ENCODE measurements around the gene THSD7A. TPM values are rescaled to one million over a fixed set of nuclear protein-coding genes. Genes with fewer than 3 reads are reported as not detected.

THSD7A gene
- total RNA-seq, 4 donors from 2014 or later = 0.30 to 2.6 (median 1.4) TPM

- DNase-seq (ENCODE audit: low spot score in 2 of 2) = no peak
- no peak for TF ChIP-seq POLR2A (IDR thresholded peaks at IDR 0.05)
- TF ChIP-seq CTCF (IDR thresholded peaks at IDR 0.05) = no peak
- intact Hi-C loops (cut with DNase I; ENCODE audit: low total_unique reads) = no loop called here
- WGBS, 2 donors = 94 to 96% methylated on average over 8 of the region's 8 CpGs
- H3K4me3 ChIP-seq (ENCODE audit: low read depth, poor library complexity, severe bottlenecking) = no peak overlapping the region
Observed at GRCh38 chr7:11541330-11541729, 290.7 kb downstream of the THSD7A start.

DNA sequence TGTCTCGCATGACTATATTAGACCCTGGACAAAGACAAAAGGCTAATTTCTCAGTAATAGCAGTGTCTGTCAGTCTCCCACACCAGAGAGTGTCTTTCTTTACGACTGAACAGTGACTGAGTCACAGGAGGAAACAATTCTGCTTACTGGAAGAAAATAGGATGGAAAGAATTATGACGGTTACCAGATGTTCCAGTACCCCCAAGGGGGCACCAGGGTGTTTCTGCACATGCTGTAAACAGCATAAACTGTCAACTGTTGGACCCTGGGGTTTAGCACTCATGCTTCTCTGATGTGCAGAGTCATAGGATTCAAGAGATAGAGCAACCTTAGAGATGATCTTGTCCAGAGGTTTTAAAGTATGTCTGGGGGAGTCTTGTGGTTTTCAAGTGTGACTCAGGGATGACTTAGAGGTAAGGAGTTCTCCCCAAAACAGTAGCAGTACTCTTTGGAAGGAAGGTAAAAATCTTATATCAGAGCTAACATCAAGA is 291.7 kb downstream of the THSD7A start:
- TF ChIP-seq POLR2A (IDR thresholded peaks at IDR 0.05) (no peak), CTCF (IDR thresholded peaks at IDR 0.05) (no peak)
- H3K4me3 ChIP-seq (ENCODE audit: low read depth, poor library complexity, severe bottlenecking) = no peak overlapping the region
- intact Hi-C loops (cut with DNase I; ENCODE audit: low total_unique reads) = no loop called here
- 19 to 22% methylated on average over 3 of the region's 3 CpGs for WGBS, 2 donors
- DNase-seq (ENCODE audit: low spot score in 2 of 2) = peak in 1 of 2 donors; percentile 37

GRCh38 chr7:11539853-11540252 is 292.1 kb downstream of the THSD7A start:
- no peak for DNase-seq (ENCODE audit: low spot score in 2 of 2)
- no peak for TF ChIP-seq CTCF (IDR thresholded peaks at IDR 0.05)
- TF ChIP-seq POLR2A (IDR thresholded peaks at IDR 0.05) = no peak
- H3K4me3 ChIP-seq (ENCODE audit: low read depth, poor library complexity, severe bottlenecking) = no peak overlapping the region
- intact Hi-C loops (cut with DNase I; ENCODE audit: low total_unique reads) = no loop called here
- 33 to 39% methylated on average over 3 of the region's 3 CpGs for WGBS, 2 donors

DNA sequence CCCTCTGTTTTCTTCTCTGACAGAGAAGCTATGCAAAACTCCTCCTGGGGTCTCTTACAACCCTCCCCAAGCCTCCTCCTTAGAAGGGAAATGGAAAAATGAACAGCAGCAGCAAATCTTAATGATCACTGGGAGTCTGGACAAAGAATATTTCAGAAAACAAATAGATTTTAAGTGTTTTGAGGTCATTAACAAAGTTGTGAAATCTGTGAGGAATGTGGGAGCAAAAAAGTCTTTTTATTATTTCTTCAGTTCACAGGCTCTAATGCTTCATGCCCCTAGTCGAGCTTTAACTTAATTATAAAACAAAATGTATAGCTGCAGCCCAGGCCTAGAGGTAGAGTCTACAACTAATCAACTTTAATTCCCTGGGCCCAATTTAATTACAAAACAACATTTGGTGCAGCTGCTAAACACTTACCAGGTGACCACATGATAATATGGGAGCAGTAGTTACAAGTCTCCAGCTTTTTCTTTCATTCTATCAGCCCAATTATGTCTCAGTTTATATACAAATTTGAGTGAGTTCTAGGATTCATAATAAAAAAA is 293.2 kb downstream of the THSD7A start:
- no peak overlapping the region for H3K4me3 ChIP-seq (ENCODE audit: low read depth, poor library complexity, severe bottlenecking)
- 75 to 79% methylated on average over 1 of the region's 1 CpG for WGBS, 2 donors
- intact Hi-C loops (cut with DNase I; ENCODE audit: low total_unique reads) = no loop called here
- DNase-seq (ENCODE audit: low spot score in 2 of 2) = no peak
- TF ChIP-seq POLR2A (IDR thresholded peaks at IDR 0.05) = no peak
- TF ChIP-seq CTCF (IDR thresholded peaks at IDR 0.05) = no peak

DNA sequence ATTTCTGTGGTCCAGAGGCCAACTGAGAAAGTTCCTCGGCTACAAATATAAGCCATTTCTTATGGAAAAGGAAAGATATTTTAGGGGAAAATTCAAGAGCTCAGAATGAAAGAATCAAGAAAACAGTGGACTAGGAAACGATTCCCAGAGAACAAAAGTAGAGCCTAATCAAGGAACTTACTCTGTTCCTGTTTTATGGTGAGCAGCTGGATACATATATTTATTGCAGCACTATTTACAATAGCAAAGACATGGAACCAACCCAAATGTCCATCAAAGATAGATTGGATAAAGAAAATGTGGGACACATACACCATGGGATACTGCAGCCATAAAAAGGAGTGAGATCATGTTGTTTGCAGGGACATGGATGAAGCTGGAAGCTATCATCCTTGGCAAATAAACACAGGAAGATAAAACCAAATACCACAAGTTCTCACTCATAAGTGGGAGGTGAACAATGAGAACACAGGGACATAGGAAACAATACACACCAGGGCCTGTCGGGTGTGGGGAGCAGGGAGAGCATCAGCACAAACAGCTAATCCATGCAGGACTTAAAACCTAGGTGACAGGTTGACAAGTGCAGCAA is 298.7 kb downstream of the THSD7A start:
- DNase-seq (ENCODE audit: low spot score in 2 of 2) = no peak
- intact Hi-C loops (cut with DNase I; ENCODE audit: low total_unique reads) = no loop called here
- no peak overlapping the region for H3K4me3 ChIP-seq (ENCODE audit: low read depth, poor library complexity, severe bottlenecking)
- 56 to 63% methylated on average over 3 of the region's 3 CpGs for WGBS, 2 donors
- TF ChIP-seq CTCF (IDR thresholded peaks at IDR 0.05) = no peak

- no peak overlapping the region for H3K4me3 ChIP-seq (ENCODE audit: low read depth, poor library complexity, severe bottlenecking)
- 47 to 66% methylated on average over 3 of the region's 3 CpGs for WGBS, 2 donors
- TF ChIP-seq CTCF (IDR thresholded peaks at IDR 0.05) (no peak), POLR2A (IDR thresholded peaks at IDR 0.05) (no peak)
- intact Hi-C loops (cut with DNase I; ENCODE audit: low total_unique reads) = no loop called here
- no peak for DNase-seq (ENCODE audit: low spot score in 2 of 2)
Observed at GRCh38 chr7:11529382-11529781, 302.6 kb downstream of the THSD7A start.

Data from lower leg skin (tissue), 4 donors.